Activated CD4-positive, alpha-beta memory T cell treated with anti-CD3 and anti-CD28 coated beads, Interleukin-2, amount 10 ng/mL, durations not matched to agents 7 days and 5 days (primary cell): Measurements from ENCODE around the gene AQP5. TPM values are rescaled to one million over a fixed set of nuclear protein-coding genes. Genes with fewer than 3 reads are reported as not detected.

Source experiments
- CTCF ChIA-PET: fragments of 350-600 bp; sonication (Branson Sonifier 250); formaldehyde crosslinking; loops from one replicate; lab custom pipeline; 2021; ENCODE audit warnings: antibody characterized with exemption, inconsistent platforms; lab: Charles Lee
- POLR2A ChIA-PET: fragments of 350-600 bp; sonication (Branson Sonifier 250); formaldehyde crosslinking; loops from one replicate; lab custom pipeline; 2021; ENCODE audit warnings: antibody characterized with exemption; lab: Charles Lee
- DNase-seq: peaks from one replicate; pipeline ENCODE4 v3.0.0-alpha.2; 2020
- H3K27ac Mint-ChIP-seq: one replicate; pipeline ENCODE4 v1.8.0; 2021; ENCODE audit warnings: mild to moderate bottlenecking, mixed read lengths
- H3K27me3 Mint-ChIP-seq: one replicate; pipeline ENCODE4 v1.8.0; 2021; ENCODE audit warnings: mixed read lengths
- H3K36me3 Mint-ChIP-seq: one replicate; pipeline ENCODE4 v1.8.0; 2021; ENCODE audit warnings: low read depth, mixed read lengths
- H3K4me1 Mint-ChIP-seq: one replicate; pipeline ENCODE4 v1.8.0; 2021; ENCODE audit warnings: mixed read lengths
- H3K4me3 Mint-ChIP-seq: one replicate; pipeline ENCODE4 v1.8.0; 2021; ENCODE audit warnings: mild to moderate bottlenecking, mixed read lengths
- H3K9me3 Mint-ChIP-seq: one replicate; pipeline ENCODE4 v1.8.0; 2021; ENCODE audit warnings: mixed read lengths
- total RNA-seq, 2 experiments: library from RNA; stranded (reverse); gene quantifications; one replicate each; pipeline ENCODE4 v1.2.3, GENCODE V29; 2021

The AQP5 gene
- total RNA-seq, 2 experiments from 2014 or later, result not detected

DNA sequence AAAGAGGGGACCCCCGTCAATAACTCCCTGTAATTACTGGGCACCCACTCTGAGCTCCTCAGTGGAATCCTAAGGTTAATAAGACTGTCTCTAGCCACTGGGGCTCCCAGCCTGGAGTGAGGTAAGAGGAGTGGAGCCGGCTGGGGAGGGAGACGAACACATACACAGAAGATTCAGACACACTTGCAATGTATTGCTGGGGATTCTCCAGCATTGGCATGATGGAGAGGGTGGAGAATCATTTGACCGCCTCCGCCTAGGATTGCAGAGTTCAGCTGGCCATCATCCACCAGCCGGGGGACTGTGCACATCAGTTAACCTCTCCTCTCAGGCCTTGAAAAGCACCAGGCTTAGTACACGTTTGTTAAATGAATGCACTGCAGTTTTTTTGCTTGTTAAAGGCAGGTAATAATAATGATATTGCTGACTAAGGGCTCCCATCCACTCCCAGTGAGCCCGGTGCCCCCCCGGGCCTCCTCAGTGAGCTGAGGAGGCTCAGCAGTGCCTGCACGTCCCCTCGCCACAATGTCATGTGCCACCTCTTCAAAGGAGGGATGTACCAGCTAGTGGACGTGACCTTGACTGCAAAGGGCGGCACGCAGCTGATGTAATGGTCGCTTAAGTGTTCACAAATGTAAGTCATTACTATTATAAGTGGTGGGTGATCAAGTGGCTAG is 37.7 kb upstream of the AQP5 start:
- Mint-ChIP-seq H3K36me3 (no peaks in the 10 kb centered on the region), H3K27me3 (peaks cover 9% of the 10 kb centered on the region), H3K4me1 (peaks cover 4% of the 10 kb centered on the region), H3K4me3 (no peak overlapping the region), H3K9me3 (no peaks in the 10 kb centered on the region), H3K27ac (no peak overlapping the region)
- CTCF ChIA-PET, result no interaction called here
- POLR2A ChIA-PET, result no interaction called here
- no peak for DNase-seq

DNA sequence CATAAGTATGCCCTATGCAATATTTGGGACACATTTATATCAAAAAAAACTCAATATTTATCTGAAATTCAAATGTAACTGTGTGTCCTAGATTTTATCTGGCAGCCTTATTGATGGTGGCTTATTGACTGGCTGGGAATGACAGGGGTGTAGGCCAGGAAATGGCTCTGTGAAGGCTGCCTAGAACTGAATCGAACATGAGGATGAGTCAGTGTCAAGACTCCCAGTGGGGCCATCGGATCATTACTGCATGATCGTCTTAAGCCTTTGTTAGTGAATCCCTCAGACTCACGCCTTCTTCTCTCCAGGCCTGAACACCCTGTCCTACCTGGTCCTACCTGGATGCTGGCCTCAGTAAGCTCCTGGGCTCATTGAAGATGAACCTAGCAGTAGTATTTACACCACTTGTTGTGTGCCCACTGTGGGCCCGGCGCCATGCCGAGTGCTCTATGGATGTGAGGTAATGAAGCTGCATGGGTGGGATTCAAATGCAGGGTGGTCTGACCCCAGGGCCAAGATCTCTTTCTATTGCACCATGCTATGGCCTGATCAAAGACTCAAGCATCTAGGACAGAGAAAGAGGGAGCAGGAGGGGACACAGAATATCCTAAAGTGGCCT is 36.9 kb upstream of the AQP5 start:
- peaks cover 5% of the 10 kb centered on the region for H3K27me3 Mint-ChIP-seq
- H3K9me3 Mint-ChIP-seq, result no peaks in the 10 kb centered on the region
- no peaks in the 10 kb centered on the region for H3K36me3 Mint-ChIP-seq
- DNase-seq, result no peak
- POLR2A ChIA-PET, result no interaction called here
- CTCF ChIA-PET, result no interaction called here
- no peak overlapping the region for H3K27ac Mint-ChIP-seq
- H3K4me1 Mint-ChIP-seq, result peaks cover 4% of the 10 kb centered on the region
- no peak overlapping the region for H3K4me3 Mint-ChIP-seq

DNA sequence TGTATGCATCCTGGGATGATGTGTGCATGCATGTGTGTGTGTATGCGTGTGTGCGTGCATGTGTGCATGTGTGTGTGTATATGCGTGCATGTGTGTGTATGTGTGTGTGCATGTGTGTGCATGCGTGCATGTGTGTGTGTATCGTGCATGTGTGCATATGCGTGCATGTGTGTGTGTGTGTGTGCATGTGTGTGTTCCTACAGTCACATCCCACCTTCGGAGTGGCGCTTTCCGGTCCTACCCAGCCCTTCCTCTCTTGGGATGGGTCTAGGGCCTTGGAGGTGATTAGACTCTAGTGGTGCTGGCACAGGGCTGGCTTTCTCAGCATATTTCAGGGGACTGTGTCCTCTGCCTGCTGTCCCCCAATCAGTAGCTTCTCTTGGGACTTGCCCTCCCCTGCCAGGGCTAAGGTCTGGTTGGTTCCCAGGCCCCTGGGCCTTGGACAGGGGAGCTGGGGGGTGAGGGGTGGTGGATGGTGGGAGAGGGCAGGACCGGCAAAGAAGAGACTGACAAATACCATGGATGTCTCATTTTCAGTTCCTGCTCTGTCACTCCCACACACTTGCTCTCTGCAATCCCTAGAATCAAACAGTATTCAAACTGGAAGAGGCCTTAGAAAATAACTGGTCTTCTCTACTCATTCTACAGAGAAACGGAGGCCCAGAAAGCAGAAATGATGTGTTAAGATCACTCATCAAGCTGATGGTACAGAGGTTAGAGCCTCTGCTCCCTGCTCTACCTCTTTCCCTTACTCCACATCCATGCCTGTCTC is 36.1 kb upstream of the AQP5 start:
- ChIA-PET POLR2A (no interaction called here), CTCF (no interaction called here)
- DNase-seq, result no peak
- Mint-ChIP-seq H3K9me3 (no peaks in the 10 kb centered on the region), H3K4me3 (no peak overlapping the region), H3K4me1 (peaks cover 4% of the 10 kb centered on the region), H3K27ac (no peak overlapping the region), H3K27me3 (peaks cover 8% of the 10 kb centered on the region), H3K36me3 (no peaks in the 10 kb centered on the region)

DNA sequence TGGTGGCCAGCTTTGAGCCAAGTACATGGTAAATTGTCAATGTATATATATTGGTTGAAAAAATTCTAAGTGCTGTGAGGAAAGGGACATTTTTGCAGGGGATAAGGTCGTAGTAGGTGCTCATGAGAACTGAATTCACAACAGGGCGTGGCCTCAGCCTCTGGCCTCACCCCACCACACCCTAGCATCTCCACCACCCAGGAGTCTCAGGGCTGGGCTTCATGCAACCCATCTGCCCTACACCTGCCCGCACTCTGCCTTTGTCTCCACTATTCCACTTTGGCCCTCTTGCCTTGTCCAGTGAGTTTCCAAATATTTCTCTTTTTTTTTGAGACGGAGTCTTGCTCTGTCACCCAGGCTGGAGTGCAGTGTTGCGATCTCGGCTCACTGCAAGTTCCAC is 33.2 kb upstream of the AQP5 start:
- H3K27ac Mint-ChIP-seq, result no peak overlapping the region
- H3K9me3 Mint-ChIP-seq, result no peaks in the 10 kb centered on the region
- H3K4me3 Mint-ChIP-seq, result no peak overlapping the region
- no peaks in the 10 kb centered on the region for H3K36me3 Mint-ChIP-seq
- no peak for DNase-seq
- peaks cover 8% of the 10 kb centered on the region for H3K27me3 Mint-ChIP-seq
- ChIA-PET POLR2A (no interaction called here), CTCF (interaction anchor here (0.6 to 7.6 kb wide), 6 partner anchors 17 to 561 kb away, joined by 3 to 59 read pairs (median 4); partner anchors contain the start of gene TMBIM6)
- H3K4me1 Mint-ChIP-seq, result peaks cover 4% of the 10 kb centered on the region

DNA sequence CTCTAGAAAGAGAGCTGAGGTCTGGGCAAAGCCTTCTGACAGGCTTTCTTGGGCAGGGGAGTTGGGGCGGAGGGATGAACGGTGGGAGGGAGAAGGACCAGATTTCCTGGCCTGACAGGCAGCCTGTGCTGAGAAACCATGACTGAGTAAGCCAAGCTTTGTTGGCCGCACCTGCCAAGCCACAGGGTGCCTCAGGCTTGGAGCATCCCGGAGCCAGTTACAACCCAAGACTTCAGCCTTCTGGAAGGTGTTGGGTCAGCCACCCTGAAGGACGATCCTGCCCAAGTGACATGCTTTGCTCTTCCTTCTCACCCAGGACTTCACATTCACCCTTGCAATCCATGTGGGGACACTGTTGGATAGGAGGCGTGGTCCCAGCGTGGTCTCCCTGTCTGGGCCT is 32.1 kb upstream of the AQP5 start:
- DNase-seq, result no peak
- Mint-ChIP-seq H3K27me3 (peaks cover 10% of the 10 kb centered on the region), H3K4me3 (no peak overlapping the region), H3K36me3 (no peaks in the 10 kb centered on the region), H3K27ac (no peak overlapping the region), H3K9me3 (no peaks in the 10 kb centered on the region), H3K4me1 (peaks cover 4% of the 10 kb centered on the region)
- ChIA-PET CTCF (interaction anchor here (1.2 to 7.6 kb wide), 5 partner anchors 14 to 38 kb away, joined by 3 to 59 read pairs (median 5); no protein-coding TSS in a partner anchor), POLR2A (interaction anchor here (0.7 to 1.0 kb wide), 2 partner anchors 38 to 243 kb away, joined by 3 read pairs; no protein-coding TSS in a partner anchor)

DNA sequence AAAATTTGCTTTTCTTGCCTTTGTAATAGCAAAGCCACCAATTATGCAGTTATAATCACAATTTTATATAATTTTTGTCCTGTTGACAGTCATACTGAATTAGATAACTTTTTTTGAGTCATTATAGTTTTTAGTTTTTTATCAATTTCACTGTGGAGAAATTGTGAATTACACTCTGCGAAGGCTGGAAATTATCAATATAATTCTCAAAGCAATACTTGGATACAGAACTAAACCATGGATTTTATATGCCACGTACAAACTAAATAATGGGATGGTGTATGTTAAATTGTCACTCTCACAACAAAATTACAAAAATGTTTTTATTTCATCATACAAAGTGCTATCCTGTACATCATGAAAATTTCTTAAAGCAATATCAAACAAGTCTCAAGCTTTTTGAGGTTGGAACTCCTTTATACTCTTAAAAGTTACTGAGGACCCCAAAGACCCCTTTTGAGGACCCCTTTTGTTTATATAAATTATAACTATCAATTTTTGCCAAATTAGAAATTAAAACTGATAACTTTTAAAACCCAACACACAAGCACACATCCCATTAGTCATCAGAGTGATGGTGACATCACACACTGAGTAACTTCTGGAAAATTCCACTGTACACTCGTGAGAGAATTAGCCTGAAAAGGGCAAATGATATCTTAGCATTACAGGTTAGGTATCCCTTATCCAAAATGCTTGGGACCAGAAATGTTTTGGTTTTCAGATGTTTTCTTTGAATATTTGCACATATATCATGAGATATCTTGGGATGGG is 31.0 kb upstream of the AQP5 start:
- peaks cover 6% of the 10 kb centered on the region for H3K4me1 Mint-ChIP-seq
- H3K27me3 Mint-ChIP-seq, result peaks cover 15% of the 10 kb centered on the region
- H3K27ac Mint-ChIP-seq, result no peak overlapping the region
- ChIA-PET CTCF (interaction anchor here (0.5 to 7.6 kb wide), 6 partner anchors 13 to 286 kb away, joined by 3 to 59 read pairs (median 3); no protein-coding TSS in a partner anchor), POLR2A (no interaction called here)
- H3K36me3 Mint-ChIP-seq, result no peaks in the 10 kb centered on the region
- H3K9me3 Mint-ChIP-seq, result no peaks in the 10 kb centered on the region
- no peak overlapping the region for H3K4me3 Mint-ChIP-seq
- DNase-seq, result no peak

DNA sequence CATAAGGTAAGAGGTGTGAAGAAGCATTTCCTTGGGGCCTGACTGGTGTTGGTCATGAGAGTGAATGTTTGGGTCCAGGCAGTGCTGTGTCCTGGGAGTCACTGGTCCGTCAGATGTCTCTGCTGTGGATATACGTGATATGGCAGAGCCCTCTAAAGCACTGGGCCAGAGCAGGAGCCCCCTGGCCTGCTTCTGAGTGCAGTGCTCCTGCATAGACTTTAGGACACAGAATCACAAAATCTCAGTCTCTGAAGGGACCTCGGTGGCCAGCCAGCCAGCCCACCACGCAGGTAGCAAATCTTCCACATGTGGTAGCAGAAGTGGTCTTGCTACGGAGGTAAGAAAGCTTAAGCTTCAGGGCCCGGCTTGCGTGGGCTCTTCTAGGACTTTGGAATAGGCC is 29.6 kb upstream of the AQP5 start:
- CTCF ChIA-PET, result interaction anchor here (0.5 to 7.6 kb wide), 5 partner anchors 11 to 287 kb away, joined by 3 to 59 read pairs (median 4); partner anchors contain the start of gene TMBIM6
- H3K4me3 Mint-ChIP-seq, result no peak overlapping the region
- H3K27ac Mint-ChIP-seq, result no peak overlapping the region
- no peak for DNase-seq
- POLR2A ChIA-PET, result no interaction called here
- no peaks in the 10 kb centered on the region for H3K36me3 Mint-ChIP-seq
- peaks cover 18% of the 10 kb centered on the region for H3K27me3 Mint-ChIP-seq
- no peaks in the 10 kb centered on the region for H3K9me3 Mint-ChIP-seq
- peaks cover 6% of the 10 kb centered on the region for H3K4me1 Mint-ChIP-seq

DNA sequence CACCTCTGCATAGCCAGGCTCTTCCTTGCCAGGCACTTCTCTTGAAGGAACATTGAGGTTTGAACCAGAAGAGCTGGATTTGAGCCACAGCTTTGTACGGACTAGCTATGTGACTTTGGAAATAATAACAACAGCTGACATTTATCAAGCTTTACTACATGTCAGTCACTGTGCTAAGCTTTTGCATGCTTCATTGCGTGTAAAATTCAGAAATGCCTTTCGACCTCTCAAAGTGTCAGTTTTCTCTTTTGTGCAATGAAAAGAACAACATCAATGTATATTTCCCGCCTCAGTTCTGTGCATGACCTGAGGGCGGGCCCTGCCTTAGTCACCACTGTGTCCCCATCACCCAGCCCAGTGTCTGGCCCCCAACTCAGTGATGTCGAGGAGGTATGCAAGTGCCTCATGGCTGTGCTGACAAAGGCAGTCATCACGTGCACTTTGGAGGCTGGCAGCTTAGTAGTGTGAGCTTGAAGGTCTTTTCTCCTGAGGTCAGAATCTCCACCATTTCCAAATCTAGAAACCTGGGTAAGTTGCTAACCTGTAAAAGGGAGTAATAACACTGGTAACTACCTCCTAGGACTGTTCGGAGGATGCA is 29.0 kb upstream of the AQP5 start:
- Mint-ChIP-seq H3K9me3 (no peaks in the 10 kb centered on the region), H3K4me1 (peaks cover 6% of the 10 kb centered on the region), H3K36me3 (no peaks in the 10 kb centered on the region), H3K27ac (no peak overlapping the region), H3K4me3 (no peak overlapping the region), H3K27me3 (peaks cover 18% of the 10 kb centered on the region)
- DNase-seq, result no peak
- POLR2A ChIA-PET, result no interaction called here
- CTCF ChIA-PET, result interaction anchor here (0.6 to 7.6 kb wide), 5 partner anchors 10 to 288 kb away, joined by 3 to 59 read pairs (median 4); no protein-coding TSS in a partner anchor

DNA sequence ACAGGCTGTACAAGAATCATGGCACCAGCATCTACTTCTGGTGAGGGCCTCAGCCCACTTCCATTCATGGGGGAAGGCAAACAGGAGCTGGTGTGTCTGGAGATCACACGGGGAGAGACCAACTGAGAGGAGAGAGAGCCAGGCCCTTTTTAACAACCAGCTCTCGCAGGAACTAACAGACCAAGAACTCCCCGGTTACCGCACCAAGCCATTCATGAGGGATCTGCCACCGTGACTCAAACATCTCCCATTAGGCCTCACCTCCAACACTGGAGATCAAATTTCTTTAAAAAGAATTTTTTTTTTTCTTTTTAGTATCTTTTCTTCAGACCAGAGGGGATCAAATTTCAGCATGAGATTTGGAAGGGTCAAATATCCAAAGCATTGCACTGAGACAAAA is 27.9 kb upstream of the AQP5 start:
- no peaks in the 10 kb centered on the region for H3K9me3 Mint-ChIP-seq
- H3K27ac Mint-ChIP-seq, result no peak overlapping the region
- H3K4me1 Mint-ChIP-seq, result peaks cover 2% of the 10 kb centered on the region
- H3K4me3 Mint-ChIP-seq, result no peak overlapping the region
- ChIA-PET POLR2A (no interaction called here), CTCF (interaction anchor here (7.6 kb wide), 1 partner anchor 12 kb away, joined by 59 read pairs; no protein-coding TSS in a partner anchor)
- H3K27me3 Mint-ChIP-seq, result peaks cover 14% of the 10 kb centered on the region
- H3K36me3 Mint-ChIP-seq, result no peaks in the 10 kb centered on the region
- DNase-seq, result no peak

DNA sequence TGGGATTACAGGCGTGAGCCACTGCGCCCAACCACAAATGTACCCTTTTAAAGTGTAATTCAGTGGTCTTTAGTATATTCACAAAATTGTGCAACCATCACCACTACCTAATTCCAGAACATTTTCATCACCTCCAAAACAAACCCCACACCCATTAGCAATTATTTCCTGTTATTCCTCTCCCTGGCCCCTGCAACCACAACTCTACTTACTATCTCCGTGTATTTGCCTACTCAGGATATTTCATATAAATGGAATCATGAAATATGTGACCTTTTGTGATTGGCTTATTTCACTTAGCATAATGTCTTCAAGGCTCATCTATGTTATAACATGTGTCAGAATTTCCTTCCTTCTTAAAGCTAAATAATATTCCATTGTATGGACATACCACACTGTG is 27.2 kb upstream of the AQP5 start:
- H3K4me3 Mint-ChIP-seq, result no peak overlapping the region
- H3K27me3 Mint-ChIP-seq, result peaks cover 14% of the 10 kb centered on the region
- DNase-seq, result no peak
- H3K4me1 Mint-ChIP-seq, result peaks cover 2% of the 10 kb centered on the region
- CTCF ChIA-PET, result interaction anchor here (1.0 kb wide), 1 partner anchor 11 kb away, joined by 4 read pairs; no protein-coding TSS in a partner anchor
- H3K27ac Mint-ChIP-seq, result no peak overlapping the region
- H3K36me3 Mint-ChIP-seq, result no peaks in the 10 kb centered on the region
- no peaks in the 10 kb centered on the region for H3K9me3 Mint-ChIP-seq
- POLR2A ChIA-PET, result no interaction called here

DNA sequence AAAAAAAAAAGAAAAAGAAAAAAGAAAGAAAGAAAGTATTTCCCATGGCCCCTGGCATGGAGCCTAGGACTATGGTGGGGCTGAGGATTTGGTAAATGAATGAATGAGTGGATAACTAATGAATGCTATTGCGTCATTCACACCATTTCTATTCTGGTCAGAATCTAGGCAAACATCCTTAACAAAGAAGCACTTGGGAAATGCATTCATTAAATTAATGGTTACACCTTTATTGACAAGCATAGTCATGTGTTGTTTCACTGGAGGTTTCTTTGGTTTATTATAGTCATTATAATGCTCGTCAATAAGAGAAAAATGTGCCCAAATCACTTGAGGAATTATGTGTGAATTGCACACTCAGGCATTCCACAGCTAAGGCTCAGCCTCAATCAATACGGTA is 24.7 kb upstream of the AQP5 start:
- Mint-ChIP-seq H3K27me3 (peaks cover 10% of the 10 kb centered on the region), H3K4me3 (no peak overlapping the region), H3K27ac (no peak overlapping the region), H3K36me3 (no peaks in the 10 kb centered on the region), H3K4me1 (peaks cover 10% of the 10 kb centered on the region), H3K9me3 (no peaks in the 10 kb centered on the region)
- POLR2A ChIA-PET, result interaction anchor here (0.8 to 1.6 kb wide), 2 partner anchors 9 to 195 kb away, joined by 3 to 11 read pairs; partner anchors contain the start of gene TMBIM6
- no peak for DNase-seq
- CTCF ChIA-PET, result interaction anchor here (1.4 to 1.5 kb wide), 2 partner anchors 9 to 30 kb away, joined by 6 to 8 read pairs; no protein-coding TSS in a partner anchor
